ENCODE measurements around the gene NOVA2.

Gene NOVA2

DNA sequence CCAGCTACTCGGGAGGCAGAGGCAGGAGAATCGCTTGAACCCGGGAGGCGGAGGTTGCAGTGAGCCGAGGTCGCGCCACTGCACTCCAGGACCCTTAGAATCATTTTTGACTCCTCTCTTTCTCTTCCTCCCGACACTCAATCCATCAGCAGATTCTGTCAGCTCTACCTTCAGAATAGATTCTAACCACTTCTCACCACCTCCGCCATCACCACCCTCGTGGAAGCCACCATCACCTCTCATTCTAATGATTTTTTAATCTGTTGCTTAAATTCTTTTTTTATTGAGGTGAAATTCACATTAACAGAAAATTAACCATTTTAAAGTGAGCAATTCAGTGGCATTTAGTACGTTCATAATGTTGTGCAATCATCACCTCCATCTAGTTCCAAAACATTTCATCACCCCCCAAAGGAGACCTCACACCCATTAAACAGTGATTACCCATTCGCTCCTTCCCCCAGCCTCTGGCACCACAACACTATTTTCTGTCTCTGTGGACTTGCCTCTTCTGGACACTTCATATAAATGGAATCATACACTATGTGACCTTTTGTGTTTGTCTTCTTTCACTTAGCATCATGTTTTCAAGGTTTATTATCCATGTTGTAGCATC lies 16.6 kb upstream of the NOVA2 start:
- no peaks in the 10 kb centered on the region for H3K79me2 ChIP-seq (ENCODE audit: control insufficient read depth, insufficient read depth, low read length, poor library complexity)
- no peak overlapping the region for H4K8ac ChIP-seq (ENCODE audit: low read depth, low read length)
- no peak overlapping the region for H3K9ac ChIP-seq (ENCODE audit: low read length)
- no peak overlapping the region for H3K14ac ChIP-seq (ENCODE audit: low read length)
- no peaks in the 10 kb centered on the region for H3K27me3 ChIP-seq (ENCODE audit: insufficient read depth, low read length)
- no peak overlapping the region for H4K12ac ChIP-seq (ENCODE audit: low read depth, low read length)
- no CpG with 5 or more reads among the region's 12 CpGs for WGBS (ENCODE audit: extremely low coverage, insufficient coverage, insufficient read length)
- DNase-seq, result no peak
- H2BK120ac ChIP-seq (ENCODE audit: insufficient read depth, low read length, poor library complexity), result no peak overlapping the region
- H3K79me1 ChIP-seq (ENCODE audit: low read length), result no peaks in the 10 kb centered on the region
- no peaks in the 10 kb centered on the region for H3K4me1 ChIP-seq (ENCODE audit: control insufficient read depth in 1 of 2, insufficient read depth in 2 of 2, low read length in 2 of 2)
- H4K91ac ChIP-seq (ENCODE audit: low read depth, low read length), result no peak overlapping the region
- no peak overlapping the region for H3K27ac ChIP-seq (ENCODE audit: low read depth, low read length)
- no peak overlapping the region for H2BK5ac ChIP-seq (ENCODE audit: low read depth, low read length, poor library complexity)
- H3K4me3 ChIP-seq (ENCODE audit: low read depth, low read length), result no peak overlapping the region
- H3K18ac ChIP-seq (ENCODE audit: low read length), result no peak overlapping the region
- H3K23ac ChIP-seq (ENCODE audit: low read length), result no peak overlapping the region
- no peak overlapping the region for H2AFZ ChIP-seq (ENCODE audit: insufficient read depth, low read length, poor library complexity)
- H3K4me2 ChIP-seq (ENCODE audit: low read length), result no peak overlapping the region
- H3K36me3 ChIP-seq (ENCODE audit: control insufficient read depth in 1 of 2, insufficient read depth in 2 of 2, low read length in 2 of 2), result no peaks in the 10 kb centered on the region
- H2AK5ac ChIP-seq (ENCODE audit: low read length), result no peak overlapping the region
- no peak overlapping the region for H2BK12ac ChIP-seq (ENCODE audit: low read length)
- no peaks in the 10 kb centered on the region for H3K9me3 ChIP-seq (ENCODE audit: insufficient read depth, low read depth, low read length)
- H3K4ac ChIP-seq (ENCODE audit: low read depth, low read length), result no peak overlapping the region

DNA sequence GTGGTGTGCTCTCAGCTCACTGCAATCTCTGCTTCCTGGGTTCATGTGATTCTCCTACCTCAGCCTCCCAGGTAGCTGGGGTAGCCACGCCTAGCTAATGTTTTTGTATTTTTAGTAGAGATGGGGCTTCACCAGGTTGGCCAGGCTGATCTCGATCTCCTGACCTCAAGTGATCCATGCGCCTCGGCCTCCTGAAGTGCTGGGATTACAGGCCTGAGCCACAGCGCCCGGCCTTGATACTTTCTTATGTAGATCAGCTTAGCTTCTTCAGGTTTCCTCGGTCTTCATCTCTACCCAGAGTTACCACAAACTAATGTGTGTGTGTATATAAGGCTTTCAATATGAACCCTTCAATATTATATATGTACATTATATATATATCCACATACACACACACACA lies 11.7 kb upstream of the NOVA2 start:
- Histone ChIP-seq H2BK120ac (ENCODE audit: insufficient read depth, low read length, poor library complexity) (no peak overlapping the region), H3K4ac (ENCODE audit: low read depth, low read length) (no peak overlapping the region), H3K27ac (ENCODE audit: low read depth, low read length) (no peak overlapping the region), H3K4me3 (ENCODE audit: low read depth, low read length) (no peak overlapping the region), H3K4me1 (ENCODE audit: control insufficient read depth in 1 of 2, insufficient read depth in 2 of 2, low read length in 2 of 2) (no peaks in the 10 kb centered on the region), H3K18ac (ENCODE audit: low read length) (no peak overlapping the region), H2AFZ (ENCODE audit: insufficient read depth, low read length, poor library complexity) (no peak overlapping the region), H3K79me1 (ENCODE audit: low read length) (no peaks in the 10 kb centered on the region), H3K4me2 (ENCODE audit: low read length) (no peak overlapping the region), H2BK12ac (ENCODE audit: low read length) (no peak overlapping the region), H2BK5ac (ENCODE audit: low read depth, low read length, poor library complexity) (no peak overlapping the region), H3K23ac (ENCODE audit: low read length) (no peak overlapping the region), H3K79me2 (ENCODE audit: control insufficient read depth, insufficient read depth, low read length, poor library complexity) (no peaks in the 10 kb centered on the region), H3K9ac (ENCODE audit: low read length) (no peak overlapping the region), H4K12ac (ENCODE audit: low read depth, low read length) (no peak overlapping the region), H3K9me3 (ENCODE audit: insufficient read depth, low read depth, low read length) (no peaks in the 10 kb centered on the region), H4K8ac (ENCODE audit: low read depth, low read length) (no peak overlapping the region), H4K91ac (ENCODE audit: low read depth, low read length) (no peak overlapping the region), H3K36me3 (ENCODE audit: control insufficient read depth in 1 of 2, insufficient read depth in 2 of 2, low read length in 2 of 2) (no peaks in the 10 kb centered on the region), H2AK5ac (ENCODE audit: low read length) (no peak overlapping the region), H3K27me3 (ENCODE audit: insufficient read depth, low read length) (no peaks in the 10 kb centered on the region), H3K14ac (ENCODE audit: low read length) (no peak overlapping the region)
- WGBS (ENCODE audit: extremely low coverage, insufficient coverage, insufficient read length), result no CpG with 5 or more reads among the region's 7 CpGs
- no peak for DNase-seq

DNA sequence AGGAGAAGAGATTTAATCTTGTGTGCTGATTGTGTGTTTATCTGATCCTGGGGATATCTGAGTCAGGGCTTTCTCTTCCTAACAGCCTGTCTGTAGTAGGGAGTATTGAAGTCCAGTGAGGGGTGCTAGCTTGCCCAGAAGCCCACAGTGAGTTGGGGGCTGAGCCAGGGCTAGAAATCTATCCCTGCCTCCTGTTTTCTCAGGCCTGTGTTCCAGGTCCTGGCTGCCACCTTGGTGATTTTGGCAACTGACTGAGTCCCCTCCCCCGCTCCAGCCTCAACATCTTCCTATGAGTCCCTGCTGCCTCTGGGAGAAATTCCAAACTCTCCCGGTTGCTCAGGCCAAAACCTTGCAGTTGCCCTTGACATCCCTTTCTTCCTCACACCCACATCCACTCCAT lies 7.7 kb upstream of the NOVA2 start:
- no peaks in the 10 kb centered on the region for H3K79me1 ChIP-seq (ENCODE audit: low read length)
- no peaks in the 10 kb centered on the region for H3K27me3 ChIP-seq (ENCODE audit: insufficient read depth, low read length)
- H3K79me2 ChIP-seq (ENCODE audit: control insufficient read depth, insufficient read depth, low read length, poor library complexity), result no peaks in the 10 kb centered on the region
- H3K4ac ChIP-seq (ENCODE audit: low read depth, low read length), result no peak overlapping the region
- H3K14ac ChIP-seq (ENCODE audit: low read length), result no peak overlapping the region
- H2BK12ac ChIP-seq (ENCODE audit: low read length), result no peak overlapping the region
- no peak overlapping the region for H3K9ac ChIP-seq (ENCODE audit: low read length)
- H3K4me2 ChIP-seq (ENCODE audit: low read length), result no peak overlapping the region
- H3K4me3 ChIP-seq (ENCODE audit: low read depth, low read length), result no peak overlapping the region
- H3K23ac ChIP-seq (ENCODE audit: low read length), result no peak overlapping the region
- no peak overlapping the region for H4K12ac ChIP-seq (ENCODE audit: low read depth, low read length)
- H2BK120ac ChIP-seq (ENCODE audit: insufficient read depth, low read length, poor library complexity), result no peak overlapping the region
- no peaks in the 10 kb centered on the region for H3K36me3 ChIP-seq (ENCODE audit: control insufficient read depth in 1 of 2, insufficient read depth in 2 of 2, low read length in 2 of 2)
- WGBS (ENCODE audit: extremely low coverage, insufficient coverage, insufficient read length), result no CpG with 5 or more reads among the region's 2 CpGs
- no peak overlapping the region for H4K8ac ChIP-seq (ENCODE audit: low read depth, low read length)
- no peaks in the 10 kb centered on the region for H3K9me3 ChIP-seq (ENCODE audit: insufficient read depth, low read depth, low read length)
- H4K91ac ChIP-seq (ENCODE audit: low read depth, low read length), result no peak overlapping the region
- H2AFZ ChIP-seq (ENCODE audit: insufficient read depth, low read length, poor library complexity), result no peak overlapping the region
- no peak overlapping the region for H3K18ac ChIP-seq (ENCODE audit: low read length)
- no peak overlapping the region for H2AK5ac ChIP-seq (ENCODE audit: low read length)
- no peak for DNase-seq
- H3K27ac ChIP-seq (ENCODE audit: low read depth, low read length), result no peak overlapping the region
- H3K4me1 ChIP-seq (ENCODE audit: control insufficient read depth in 1 of 2, insufficient read depth in 2 of 2, low read length in 2 of 2), result no peaks in the 10 kb centered on the region
- H2BK5ac ChIP-seq (ENCODE audit: low read depth, low read length, poor library complexity), result no peak overlapping the region

DNA sequence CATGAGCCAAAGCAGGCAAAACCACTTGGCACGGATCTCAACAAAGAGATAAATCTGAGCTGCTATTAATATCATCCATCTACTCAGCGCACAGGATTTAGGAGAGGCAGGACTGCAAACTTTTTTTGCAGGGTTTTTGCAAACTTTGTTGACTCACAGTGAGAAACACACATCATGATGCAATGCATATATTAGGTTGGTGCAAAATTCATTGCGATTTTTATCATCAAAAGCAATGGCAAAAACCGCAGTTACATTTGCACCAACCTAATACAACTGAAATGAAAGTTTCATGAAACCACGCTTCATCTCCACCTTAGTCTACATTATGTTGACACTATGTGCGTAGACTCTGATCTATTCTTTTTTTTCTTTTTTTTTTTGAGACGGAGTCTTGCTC lies 4.5 kb upstream of the NOVA2 start:
- Histone ChIP-seq H4K91ac (ENCODE audit: low read depth, low read length) (no peak overlapping the region), H2AFZ (ENCODE audit: insufficient read depth, low read length, poor library complexity) (no peak overlapping the region), H4K8ac (ENCODE audit: low read depth, low read length) (no peak overlapping the region), H4K12ac (ENCODE audit: low read depth, low read length) (no peak overlapping the region), H3K18ac (ENCODE audit: low read length) (no peak overlapping the region), H3K23ac (ENCODE audit: low read length) (no peak overlapping the region), H3K27me3 (ENCODE audit: insufficient read depth, low read length) (peaks cover 12% of the 10 kb centered on the region), H3K79me1 (ENCODE audit: low read length) (no peaks in the 10 kb centered on the region), H2BK12ac (ENCODE audit: low read length) (no peak overlapping the region), H3K4me1 (ENCODE audit: control insufficient read depth in 1 of 2, insufficient read depth in 2 of 2, low read length in 2 of 2) (no peaks in the 10 kb centered on the region), H3K4me3 (ENCODE audit: low read depth, low read length) (no peak overlapping the region), H3K9me3 (ENCODE audit: insufficient read depth, low read depth, low read length) (peaks cover 4% of the 10 kb centered on the region), H3K79me2 (ENCODE audit: control insufficient read depth, insufficient read depth, low read length, poor library complexity) (no peaks in the 10 kb centered on the region), H2BK5ac (ENCODE audit: low read depth, low read length, poor library complexity) (no peak overlapping the region), H3K36me3 (ENCODE audit: control insufficient read depth in 1 of 2, insufficient read depth in 2 of 2, low read length in 2 of 2) (no peaks in the 10 kb centered on the region), H3K4ac (ENCODE audit: low read depth, low read length) (no peak overlapping the region), H2AK5ac (ENCODE audit: low read length) (no peak overlapping the region), H3K9ac (ENCODE audit: low read length) (no peak overlapping the region), H3K27ac (ENCODE audit: low read depth, low read length) (no peak overlapping the region), H3K14ac (ENCODE audit: low read length) (no peak overlapping the region), H3K4me2 (ENCODE audit: low read length) (no peak overlapping the region), H2BK120ac (ENCODE audit: insufficient read depth, low read length, poor library complexity) (no peak overlapping the region)
- no CpG with 5 or more reads among the region's 7 CpGs for WGBS (ENCODE audit: extremely low coverage, insufficient coverage, insufficient read length)
- DNase-seq, result no peak
